ENCODE data around the gene SNX5.

DNA sequence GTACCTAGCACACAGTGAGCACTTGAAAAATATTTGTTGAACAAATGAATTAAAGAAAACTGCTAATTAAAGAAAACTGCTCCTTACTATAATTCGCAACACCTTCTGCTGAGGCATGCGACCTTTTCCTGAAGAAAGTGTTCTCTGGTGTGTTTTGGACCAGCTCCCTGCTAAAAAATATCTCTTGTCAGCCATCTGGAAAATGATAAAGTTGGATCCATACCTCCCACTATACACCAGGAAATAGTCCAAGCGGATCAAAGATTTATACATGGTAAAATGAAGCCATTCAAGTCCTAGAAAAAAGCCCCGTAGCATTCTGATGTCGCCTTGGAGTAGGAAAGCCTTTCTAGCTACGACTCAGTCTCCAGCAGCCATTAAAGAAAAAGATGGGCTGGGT, 45.8 kb upstream of the SNX5 start:
- TF ChIP-seq, protein P1, sequence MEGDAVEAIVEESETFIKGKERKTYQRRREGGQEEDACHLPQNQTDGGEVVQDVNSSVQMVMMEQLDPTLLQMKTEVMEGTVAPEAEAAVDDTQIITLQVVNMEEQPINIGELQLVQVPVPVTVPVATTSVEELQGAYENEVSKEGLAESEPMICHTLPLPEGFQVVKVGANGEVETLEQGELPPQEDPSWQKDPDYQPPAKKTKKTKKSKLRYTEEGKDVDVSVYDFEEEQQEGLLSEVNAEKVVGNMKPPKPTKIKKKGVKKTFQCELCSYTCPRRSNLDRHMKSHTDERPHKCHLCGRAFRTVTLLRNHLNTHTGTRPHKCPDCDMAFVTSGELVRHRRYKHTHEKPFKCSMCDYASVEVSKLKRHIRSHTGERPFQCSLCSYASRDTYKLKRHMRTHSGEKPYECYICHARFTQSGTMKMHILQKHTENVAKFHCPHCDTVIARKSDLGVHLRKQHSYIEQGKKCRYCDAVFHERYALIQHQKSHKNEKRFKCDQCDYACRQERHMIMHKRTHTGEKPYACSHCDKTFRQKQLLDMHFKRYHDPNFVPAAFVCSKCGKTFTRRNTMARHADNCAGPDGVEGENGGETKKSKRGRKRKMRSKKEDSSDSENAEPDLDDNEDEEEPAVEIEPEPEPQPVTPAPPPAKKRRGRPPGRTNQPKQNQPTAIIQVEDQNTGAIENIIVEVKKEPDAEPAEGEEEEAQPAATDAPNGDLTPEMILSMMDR (IDR thresholded peaks at IDR 0.05 in 2 of 3, conservative IDR thresholded peaks at IDR 0.05 in 1 of 3; ENCODE audit: insufficient read depth in 2 of 3, low read depth in 1 of 3, low read length in 3 of 3) = no peak
- TF ChIP-seq, protein P2, sequence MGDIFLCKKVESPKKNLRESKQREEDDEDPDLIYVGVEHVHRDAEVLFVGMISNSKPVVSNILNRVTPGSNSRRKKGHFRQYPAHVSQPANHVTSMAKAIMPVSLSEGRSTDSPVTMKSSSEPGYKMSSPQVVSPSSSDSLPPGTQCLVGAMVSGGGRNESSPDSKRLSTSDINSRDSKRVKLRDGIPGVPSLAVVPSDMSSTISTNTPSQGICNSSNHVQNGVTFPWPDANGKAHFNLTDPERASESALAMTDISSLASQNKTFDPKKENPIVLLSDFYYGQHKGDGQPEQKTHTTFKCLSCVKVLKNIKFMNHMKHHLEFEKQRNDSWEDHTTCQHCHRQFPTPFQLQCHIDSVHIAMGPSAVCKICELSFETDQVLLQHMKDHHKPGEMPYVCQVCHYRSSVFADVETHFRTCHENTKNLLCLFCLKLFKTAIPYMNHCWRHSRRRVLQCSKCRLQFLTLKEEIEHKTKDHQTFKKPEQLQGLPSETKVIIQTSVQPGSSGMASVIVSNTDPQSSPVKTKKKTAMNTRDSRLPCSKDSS (IDR thresholded peaks at IDR 0.05; ENCODE audit: low read depth, partially characterized antibody) = no peak

Data from K562 (cell line).